Measurements from ENCODE around the gene TRIM5. TPM values are rescaled to one million over a fixed set of nuclear protein-coding genes. Genes with fewer than 3 reads are reported as not detected.

TRIM5 gene
- total and polyA plus RNA-seq, 10 of the 15 experiments (the other 5 are each of a cell fraction or from before 2014, with no cell fraction given) = 20.0 to 59.7 (median 31.8) TPM

GRCh38 chr11:5646139-5646538, 38.7 kb downstream of the TRIM5 start (continued):
- TF ChIP-seq NFYA (IDR thresholded peaks at IDR 0.05; ENCODE audit: borderline replicate concordance, low read depth, low read length) (no peak), SUZ12 (IDR thresholded peaks at IDR 0.05; ENCODE audit: unreplicated experiment) (no peak), CEBPZ (IDR thresholded peaks at IDR 0.05; ENCODE audit: low read depth, low read length) (no peak), RUNX3 (IDR thresholded peaks at IDR 0.05; ENCODE audit: low read length) (no peak), ZNF592 (IDR thresholded peaks at IDR 0.05) (no peak)

GRCh38 chr11:5643585-5643984, 41.3 kb downstream of the TRIM5 start:
- H3K4me3 ChIP-seq = no peak overlapping the region
- ChIA-PET CTCF (no interaction called here), POLR2A (no interaction called here), RAD21 (ENCODE audit: unreplicated experiment) (no interaction called here), SMC1A (ENCODE audit: uncharacterized antibody, unreplicated experiment) (no interaction called here)
- H3K4me1 ChIP-seq (ENCODE audit: control insufficient read depth, insufficient read depth, low read length) = no peaks in the 10 kb centered on the region
- in situ Hi-C loops (cut with MboI) (no loop called here), intact Hi-C loops (cut with micrococcal nuclease; ENCODE audit: unreplicated experiment) (no loop called here)
- H4K20me1 ChIP-seq (ENCODE audit: control insufficient read depth, insufficient read depth) = no peaks in the 10 kb centered on the region
- DNase-seq (ENCODE audit: low read depth, low spot score) (no peak), FAIRE-seq (no peak), ATAC-seq (no peak)
- no peaks in the 10 kb centered on the region for H3K27me3 ChIP-seq (replicated peaks in 1 of 2; ENCODE audit: control insufficient read depth in 2 of 2, insufficient read depth in 2 of 2, low read length in 1 of 2)
- BruUV-seq (replicated peaks) = no TSS peak
- no peak overlapping the region for H3K9ac ChIP-seq (ENCODE audit: control insufficient read depth, insufficient read depth, low read length)
- no peaks in the 10 kb centered on the region for H3K79me2 ChIP-seq (ENCODE audit: control insufficient read depth, insufficient read depth, low read length)
- H3K9me3 ChIP-seq (replicated peaks; ENCODE audit: control insufficient read depth, insufficient read depth, low read length) = no peaks in the 10 kb centered on the region
- H2AFZ ChIP-seq (ENCODE audit: control insufficient read depth, low read depth, low read length) = no peak overlapping the region
- peaks cover 0 to 5% of the 10 kb centered on the region in 2 experiments; a peak in 2 of 4 replicates for H3K36me3 ChIP-seq (ENCODE audit: control insufficient read depth in 2 of 2, insufficient read depth in 2 of 2, low read length in 1 of 2)
- H3K4me2 ChIP-seq (ENCODE audit: control insufficient read depth, insufficient read depth) = no peak overlapping the region
- no peak overlapping the region for H3K27ac ChIP-seq (ENCODE audit: control insufficient read depth, insufficient read depth)
- no peak for TF ChIP-seq NFXL1 (IDR thresholded peaks at IDR 0.05; ENCODE audit: borderline replicate concordance)
- no peak for TF ChIP-seq SKIL (IDR thresholded peaks at IDR 0.05; ENCODE audit: low read depth, poor library complexity, severe bottlenecking)
- TF ChIP-seq YY1 (IDR thresholded peaks at IDR 0.05; ENCODE audit: low read depth, low read length) = no peak
- no peak for TF ChIP-seq GABPA (IDR thresholded peaks at IDR 0.05; ENCODE audit: low read depth)
- no peak for TF ChIP-seq EED (IDR thresholded peaks at IDR 0.05; ENCODE audit: low read depth)
- TF ChIP-seq RB1 (IDR thresholded peaks at IDR 0.05; ENCODE audit: borderline replicate concordance) = no peak
- TF ChIP-seq BHLHE40 (IDR thresholded peaks at IDR 0.05; ENCODE audit: borderline replicate concordance in 1 of 2, low read depth in 2 of 2, low read length in 1 of 2) = no peak
- no peak for TF ChIP-seq E2F4 (IDR thresholded peaks at IDR 0.05; ENCODE audit: low read depth, low read length)
